HEK293 (cell line): ENCODE results near the gene IRF1.

Experiments
- CTCF ChIA-PET: fragments of 350-600 bp; formaldehyde crosslinking; extraction: SDS; loops from one replicate; lab custom pipeline; 2021; ENCODE audit warnings: antibody characterized with exemption; lab: Yijun Ruan, JAX
- POLR2A ChIA-PET: fragments of 300-600 bp; formaldehyde crosslinking; extraction: SDS; loops from one replicate; lab custom pipeline; 2020; ENCODE audit warnings: antibody characterized with exemption, inconsistent platforms; lab: Yijun Ruan, JAX
- H3K27ac ChIP-seq: fragments of 200-500 bp; sonication (Bioruptor generic); 2 replicates; pipeline ENCODE4 v1.5.1; 2014; ENCODE audit warnings: low read depth, low read length, control low read depth, inconsistent platforms; ENCODE audit errors: extremely low read depth
- H3K36me3 ChIP-seq, 2 experiments: fragments of 200-500 bp in 1 of 2; sonication (Bioruptor generic) in 1 of 2; 1 replicate in 1 of 2; 2 replicates in 1 of 2; pipeline ENCODE4 v1.5.1; 2014 to 2017; ENCODE audit warnings: inconsistent platforms in 2 of 2, low read length in 2 of 2; ENCODE audit not compliant: control insufficient read depth in 2 of 2, insufficient read depth in 1 of 2
- H3K4me1 ChIP-seq: fragments of 200-500 bp; sonication (Bioruptor generic); 2 replicates; pipeline ENCODE4 v1.5.1; 2014; ENCODE audit warnings: mild to moderate bottlenecking, low read length, inconsistent platforms; ENCODE audit not compliant: control insufficient read depth, insufficient read depth
- H3K4me3 ChIP-seq: 2 replicates; pipeline ENCODE4 v1.5.1; 2011; ENCODE audit warnings: low read depth, mild to moderate bottlenecking, control low read depth, low read length, moderate library complexity
- H3K9me3 ChIP-seq: fragments of 200-500 bp; sonication (Bioruptor generic); 2 replicates; pipeline ENCODE4 v1.5.1; 2014; ENCODE audit warnings: low read depth, low read length, inconsistent platforms; ENCODE audit not compliant: control insufficient read depth, insufficient read depth
- AEBP2 ChIP-seq: fragments of 450-650 bp; formaldehyde crosslinking; IDR thresholded peaks from 2 replicates; pipeline ENCODE4 v1.5.1; 2016; ENCODE audit warnings: missing biosample characterization, missing genetic modification characterization, borderline replicate concordance
- GFI1B ChIP-seq: fragments of 450-650 bp; formaldehyde crosslinking; IDR thresholded peaks from 2 replicates; pipeline ENCODE4 v1.5.1; 2016; ENCODE audit warnings: missing biosample characterization, missing genetic modification characterization
- KLF10 ChIP-seq: fragments of 450-650 bp; IDR thresholded peaks from 2 replicates; pipeline ENCODE4 v1.5.1; 2018; ENCODE audit warnings: missing biosample characterization, mild to moderate bottlenecking, missing genetic modification characterization
- PRDM1 ChIP-seq: fragments of 450-650 bp; formaldehyde crosslinking; IDR thresholded peaks from 2 replicates; pipeline ENCODE4; 2016; ENCODE audit warnings: missing biosample characterization, missing genetic modification characterization
- SP3 ChIP-seq: fragments of 450-650 bp; formaldehyde crosslinking; IDR thresholded peaks from 2 replicates; pipeline ENCODE4 v1.5.1; 2016; ENCODE audit warnings: missing biosample characterization, missing genetic modification characterization
- TRIM28 ChIP-seq: IDR thresholded peaks from 2 replicates; pipeline ENCODE4 v1.6.1; 2011; ENCODE audit warnings: low read length, control low read depth, borderline replicate concordance
- ZFP69B ChIP-seq: fragments of 450-650 bp; formaldehyde crosslinking; IDR thresholded peaks from 2 replicates; pipeline ENCODE4 v1.5.1; 2016; ENCODE audit warnings: missing biosample characterization, missing genetic modification characterization
- ZNF133 ChIP-seq: fragments of 450-650 bp; formaldehyde crosslinking; IDR thresholded peaks from 2 replicates; pipeline ENCODE4 v1.5.1; 2016; ENCODE audit warnings: missing biosample characterization, missing genetic modification characterization
- ZNF184 ChIP-seq: fragments of 450-650 bp; IDR thresholded peaks from 2 replicates; pipeline ENCODE4 v1.5.1; 2018; ENCODE audit warnings: missing biosample characterization, mild to moderate bottlenecking, missing genetic modification characterization
- ZNF248 ChIP-seq: fragments of 450-650 bp; formaldehyde crosslinking; IDR thresholded peaks from 2 replicates; pipeline ENCODE4 v1.5.1; 2017; ENCODE audit warnings: missing biosample characterization, missing genetic modification characterization
- ZNF266 ChIP-seq: fragments of 450-650 bp; formaldehyde crosslinking; IDR thresholded peaks from 2 replicates; pipeline ENCODE4 v1.5.1; 2016; ENCODE audit warnings: missing biosample characterization, missing genetic modification characterization, low read depth
- ZNF501 ChIP-seq: fragments of 450-650 bp; formaldehyde crosslinking; IDR thresholded peaks from 2 replicates; pipeline ENCODE4 v1.5.1; 2016; ENCODE audit warnings: missing biosample characterization, missing genetic modification characterization
- ZNF514 ChIP-seq: fragments of 450-650 bp; formaldehyde crosslinking; IDR thresholded peaks from 2 replicates; pipeline ENCODE4 v1.5.1; 2016; ENCODE audit warnings: missing biosample characterization, missing genetic modification characterization
- ZNF518A ChIP-seq: fragments of 450-650 bp; formaldehyde crosslinking; conservative IDR thresholded peaks from 2 replicates; pipeline ENCODE4 v1.5.1; 2016; ENCODE audit warnings: low read depth, missing biosample characterization, missing genetic modification characterization
- ZNF549 ChIP-seq: fragments of 450-650 bp; IDR thresholded peaks from 2 replicates; pipeline ENCODE4 v1.5.1; 2018; ENCODE audit warnings: missing biosample characterization, missing genetic modification characterization, mild to moderate bottlenecking, inconsistent platforms, moderate library complexity
- ZNF664 ChIP-seq: fragments of 450-650 bp; formaldehyde crosslinking; IDR thresholded peaks from 2 replicates; pipeline ENCODE4 v1.5.1; 2016; ENCODE audit warnings: missing biosample characterization, missing genetic modification characterization
- ZNF677 ChIP-seq: fragments of 450-650 bp; IDR thresholded peaks from 2 replicates; pipeline ENCODE4 v1.5.0; 2018; ENCODE audit warnings: missing biosample characterization, mild to moderate bottlenecking, missing genetic modification characterization, moderate library complexity
- ZNF837 ChIP-seq: fragments of 450-650 bp; formaldehyde crosslinking; IDR thresholded peaks from 2 replicates; pipeline ENCODE4 v1.5.1; 2016; ENCODE audit warnings: missing biosample characterization, missing genetic modification characterization
- ZSCAN23 ChIP-seq: fragments of 450-650 bp; formaldehyde crosslinking; IDR thresholded peaks from 2 replicates; pipeline ENCODE4 v1.5.1; 2016; ENCODE audit warnings: missing biosample characterization, missing genetic modification characterization
- TF ChIP-seq, protein P1 (sequence below): fragments of 450-650 bp; formaldehyde crosslinking; IDR thresholded peaks from 2 replicates; pipeline ENCODE4 v1.5.1; 2016; ENCODE audit warnings: missing biosample characterization, missing genetic modification characterization
- TF ChIP-seq, protein P2 (sequence below): fragments of 450-650 bp; IDR thresholded peaks from 2 replicates; pipeline ENCODE4 v1.5.1; 2018; ENCODE audit warnings: missing biosample characterization, mild to moderate bottlenecking, missing genetic modification characterization

The IRF1 gene

DNA sequence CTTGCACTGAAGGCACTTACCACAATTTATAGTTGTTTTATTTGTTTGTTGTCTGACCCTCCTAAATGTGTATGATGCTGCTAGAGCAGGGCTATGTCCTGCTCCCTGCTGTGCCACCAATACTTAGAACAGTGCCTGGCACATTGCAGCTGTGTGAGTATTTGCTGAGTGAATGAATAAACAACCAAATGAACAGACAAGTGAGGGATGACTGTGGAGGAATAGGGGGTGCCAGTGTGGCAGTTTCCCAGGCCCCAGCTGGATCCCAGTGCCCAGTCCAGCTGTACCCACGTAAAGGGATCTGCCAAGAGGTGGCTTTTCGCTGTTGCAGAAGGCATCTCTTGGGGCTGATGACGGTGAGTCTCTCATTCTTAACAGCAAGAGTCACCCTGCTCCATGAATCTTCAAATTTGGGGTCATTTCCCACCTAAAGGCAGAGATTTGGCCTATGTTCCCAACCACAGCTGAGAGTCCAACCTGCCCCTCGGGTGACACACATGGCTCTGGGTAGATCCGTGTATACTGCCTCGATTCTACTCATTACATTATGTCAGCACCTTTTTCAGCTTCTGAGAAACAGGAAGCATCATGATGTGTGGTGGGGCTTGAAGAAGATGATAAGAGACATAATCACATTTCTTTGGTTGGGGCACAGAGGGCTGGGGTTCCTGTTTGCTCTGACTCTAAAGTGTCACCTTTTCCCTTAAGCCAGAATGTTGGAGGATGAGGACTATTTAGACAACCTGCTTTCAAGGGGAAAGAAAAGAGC, 38.5 kb upstream of the IRF1 start:
- POLR2A ChIA-PET = no interaction called here

GRCh38 chr5:132528021-132528420, 37.4 kb upstream of the IRF1 start:
- TF ChIP-seq, protein P1, sequence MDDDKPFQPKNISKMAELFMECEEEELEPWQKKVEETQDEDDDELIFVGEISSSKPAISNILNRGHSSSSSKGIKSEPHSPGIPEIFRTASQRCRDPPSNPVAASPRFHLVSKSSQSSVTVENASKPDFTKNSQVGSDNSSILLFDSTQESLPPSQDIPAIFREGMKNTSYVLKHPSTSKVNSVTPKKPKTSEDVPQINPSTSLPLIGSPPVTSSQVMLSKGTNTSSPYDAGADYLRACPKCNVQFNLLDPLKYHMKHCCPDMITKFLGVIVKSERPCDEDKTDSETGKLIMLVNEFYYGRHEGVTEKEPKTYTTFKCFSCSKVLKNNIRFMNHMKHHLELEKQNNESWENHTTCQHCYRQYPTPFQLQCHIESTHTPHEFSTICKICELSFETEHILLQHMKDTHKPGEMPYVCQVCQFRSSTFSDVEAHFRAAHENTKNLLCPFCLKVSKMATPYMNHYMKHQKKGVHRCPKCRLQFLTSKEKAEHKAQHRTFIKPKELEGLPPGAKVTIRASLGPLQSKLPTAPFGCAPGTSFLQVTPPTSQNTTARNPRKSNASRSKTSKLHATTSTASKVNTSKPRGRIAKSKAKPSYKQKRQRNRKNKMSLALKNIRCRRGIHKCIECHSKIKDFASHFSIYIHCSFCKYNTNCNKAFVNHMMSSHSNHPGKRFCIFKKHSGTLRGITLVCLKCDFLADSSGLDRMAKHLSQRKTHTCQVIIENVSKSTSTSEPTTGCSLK = no peak
- TF ChIP-seq AEBP2 (tag by site-specific recombination) (no peak), ZNF549 (tag by site-specific recombination) (no peak), ZNF184 (tag by site-specific recombination) (no peak), GFI1B (no peak), TRIM28 (no peak), ZFP69B (tag by site-specific recombination) (no peak), ZNF514 (no peak), ZSCAN23 (no peak), ZNF501 (no peak), ZNF837 (tag by site-specific recombination) (no peak)
- TF ChIP-seq, protein P2, sequence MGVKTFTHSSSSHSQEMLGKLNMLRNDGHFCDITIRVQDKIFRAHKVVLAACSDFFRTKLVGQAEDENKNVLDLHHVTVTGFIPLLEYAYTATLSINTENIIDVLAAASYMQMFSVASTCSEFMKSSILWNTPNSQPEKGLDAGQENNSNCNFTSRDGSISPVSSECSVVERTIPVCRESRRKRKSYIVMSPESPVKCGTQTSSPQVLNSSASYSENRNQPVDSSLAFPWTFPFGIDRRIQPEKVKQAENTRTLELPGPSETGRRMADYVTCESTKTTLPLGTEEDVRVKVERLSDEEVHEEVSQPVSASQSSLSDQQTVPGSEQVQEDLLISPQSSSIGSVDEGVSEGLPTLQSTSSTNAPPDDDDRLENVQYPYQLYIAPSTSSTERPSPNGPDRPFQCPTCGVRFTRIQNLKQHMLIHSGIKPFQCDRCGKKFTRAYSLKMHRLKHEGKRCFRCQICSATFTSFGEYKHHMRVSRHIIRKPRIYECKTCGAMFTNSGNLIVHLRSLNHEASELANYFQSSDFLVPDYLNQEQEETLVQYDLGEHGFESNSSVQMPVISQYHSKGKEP (tag by site-specific recombination) = no peak
- Histone ChIP-seq H3K4me1 (no peaks in the 10 kb centered on the region), H3K9me3 (no peaks in the 10 kb centered on the region), H3K4me3 (no peak overlapping the region), H3K27ac (no peak overlapping the region), H3K36me3 (no peaks in the 10 kb centered on the region)
- POLR2A ChIA-PET = no interaction called here
- CTCF ChIA-PET = interaction anchor here (0.7 to 2.7 kb wide), 12 partner anchors 9 to 962 kb away, joined by 3 to 20 read pairs (median 5); no protein-coding TSS in a partner anchor

More for the DNA sequence above, 38.5 kb upstream of the IRF1 start:
- no peak overlapping the region for H3K4me3 ChIP-seq
- TF ChIP-seq ZNF664 (tag by site-specific recombination) (no peak), SP3 (no peak), ZNF677 (tag by site-specific recombination) (no peak), ZNF133 (tag by site-specific recombination) (no peak)
- CTCF ChIA-PET = interaction anchor here (0.7 to 1.0 kb wide), 3 partner anchors 17 to 302 kb away, joined by 3 to 4 read pairs (median 3); no protein-coding TSS in a partner anchor
- no peaks in the 10 kb centered on the region for H3K4me1 ChIP-seq
- H3K9me3 ChIP-seq = no peaks in the 10 kb centered on the region
- H3K27ac ChIP-seq = no peak overlapping the region
- no peaks in the 10 kb centered on the region for H3K36me3 ChIP-seq

DNA sequence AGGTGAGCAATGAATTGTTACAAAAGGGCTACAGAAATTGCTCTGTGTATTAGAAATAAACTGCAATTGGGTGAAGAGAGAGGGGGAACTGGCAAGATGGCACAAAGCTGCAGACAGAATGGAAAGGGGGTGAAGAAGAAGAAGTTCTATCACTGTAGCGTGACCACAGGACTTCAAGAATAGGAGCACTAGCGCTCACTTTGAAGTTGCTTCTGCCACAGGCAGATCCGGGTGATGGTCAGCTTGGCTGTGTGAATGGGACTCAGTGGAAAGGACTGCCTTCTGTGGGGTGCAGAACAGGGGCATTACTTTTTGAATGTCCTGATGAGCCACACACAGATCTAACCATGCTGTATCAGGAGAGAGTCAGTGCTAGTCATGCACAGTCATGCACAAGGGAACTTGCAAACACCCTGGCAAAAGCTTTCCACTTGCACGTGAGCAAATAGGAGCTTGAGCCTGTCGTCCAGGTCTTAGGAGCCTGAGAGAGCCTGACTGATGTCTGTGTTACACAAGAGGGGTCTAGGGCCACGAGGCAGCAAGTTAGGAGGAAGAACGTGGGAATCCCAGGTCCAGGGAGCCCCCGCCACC, 36.5 kb upstream of the IRF1 start:
- Histone ChIP-seq H3K9me3 (no peaks in the 10 kb centered on the region), H3K4me1 (no peaks in the 10 kb centered on the region), H3K27ac (no peak overlapping the region), H3K36me3 (no peaks in the 10 kb centered on the region), H3K4me3 (no peak overlapping the region)
- ChIA-PET CTCF (interaction anchor here (0.6 to 3.9 kb wide), 50 partner anchors 10 to 770 kb away, joined by 3 to 46 read pairs (median 4); partner anchors contain the start of genes CCNI2, IL4 and IRF1), POLR2A (interaction anchor here (1.1 kb wide), 1 partner anchor 293 kb away, joined by 3 read pairs; no protein-coding TSS in a partner anchor)
- TF ChIP-seq ZNF266 (tag by site-specific recombination) (no peak), ZSCAN23 (no peak), KLF10 (no peak), ZNF518A (tag by site-specific recombination) (no peak), ZNF248 (tag by site-specific recombination) (no peak), PRDM1 (tag by site-specific recombination) (no peak)
